ENCODE data around the gene PPP2R5B.

The PPP2R5B gene

DNA sequence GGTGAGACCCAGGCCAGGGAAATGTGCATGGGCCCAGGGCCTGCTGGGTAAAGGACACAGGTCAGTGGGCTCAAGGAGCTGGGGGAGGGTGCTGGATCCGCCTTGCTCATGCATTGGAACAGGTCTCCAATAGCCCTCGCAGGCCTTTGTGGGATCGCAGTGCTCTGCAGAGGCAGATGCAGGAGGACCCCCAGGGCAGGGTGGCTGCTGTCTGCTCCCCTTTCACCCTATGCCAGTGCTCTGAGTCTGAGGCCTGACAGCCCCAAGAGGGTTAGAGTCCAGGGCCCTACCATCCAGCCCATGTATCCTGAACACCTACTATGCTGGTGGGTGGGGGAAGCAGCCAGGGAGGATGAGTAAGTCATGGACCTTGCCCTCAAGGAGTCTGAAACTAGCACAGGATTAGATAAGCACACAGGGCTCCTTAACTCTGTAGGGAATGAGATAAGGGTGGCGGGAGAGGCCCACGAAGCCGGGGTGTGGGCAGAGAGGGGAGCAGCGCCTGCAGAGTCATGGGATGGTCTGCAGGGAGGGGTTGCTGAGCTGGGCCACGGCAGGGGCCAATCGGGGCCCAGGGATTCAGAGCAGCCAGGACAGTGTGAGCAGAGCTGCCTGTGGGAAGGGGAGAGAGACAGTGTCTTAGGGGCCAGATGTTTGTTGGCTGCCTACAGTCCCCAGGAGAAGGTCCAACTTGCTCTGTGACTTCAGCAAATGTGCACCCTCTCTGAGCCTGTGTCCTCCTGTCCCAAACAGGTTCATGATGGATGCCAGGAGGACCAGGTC, 35.6 kb upstream of the PPP2R5B start:
- DNase-seq = no peak

DNA sequence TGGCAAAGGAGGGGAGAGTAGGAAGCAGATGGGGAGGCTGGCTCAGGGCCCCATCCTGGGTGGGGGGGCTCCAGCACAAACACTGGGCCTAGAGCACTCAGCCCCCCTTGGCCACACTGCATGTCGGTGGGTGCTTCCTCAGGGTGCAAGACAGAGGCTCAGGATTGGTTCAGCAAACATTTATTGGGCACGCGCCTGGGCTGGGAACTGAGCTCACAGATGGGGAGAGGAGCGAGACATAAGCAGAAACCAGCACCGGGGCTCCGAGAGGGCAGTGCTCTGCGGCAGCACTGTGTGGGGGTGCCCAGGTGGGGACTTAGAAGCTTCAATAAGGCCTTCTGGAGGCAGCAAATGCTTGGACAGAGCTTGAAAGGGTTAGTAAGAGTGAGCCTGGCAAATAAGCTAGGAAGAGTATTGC, 34.0 kb upstream of the PPP2R5B start:
- DNase-seq = no peak

DNA sequence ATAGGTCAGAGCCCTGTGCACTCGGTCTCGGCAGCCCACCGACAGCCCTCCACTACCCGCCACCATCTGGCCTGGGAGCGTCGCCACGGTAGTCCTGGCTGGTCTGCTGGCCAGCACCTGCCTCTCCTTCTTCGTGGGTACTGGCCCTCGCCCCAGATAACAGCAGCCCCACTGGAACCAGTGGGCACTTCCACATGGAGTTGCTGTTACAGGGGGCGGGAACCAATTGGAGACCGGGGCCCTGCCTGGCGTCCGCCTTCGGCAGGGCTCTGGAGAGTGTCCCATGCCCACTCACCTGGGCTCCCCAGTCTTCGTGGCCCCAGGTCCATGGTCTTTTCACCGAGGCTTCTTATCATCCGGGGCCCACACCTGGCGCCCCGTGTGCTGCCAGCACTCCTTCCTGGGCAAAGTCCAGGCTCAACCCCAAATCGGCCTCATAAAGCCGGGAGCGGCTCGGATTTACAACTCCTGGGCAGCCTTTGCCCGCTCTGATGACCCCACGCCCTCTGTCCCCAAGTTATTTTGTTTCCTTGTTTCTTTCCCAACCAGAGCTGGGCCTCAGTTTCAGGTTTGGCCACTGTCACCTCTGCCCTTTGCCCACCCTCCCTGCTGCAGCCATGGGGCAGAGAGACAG, 33.2 kb upstream of the PPP2R5B start:
- no peak for DNase-seq

DNA sequence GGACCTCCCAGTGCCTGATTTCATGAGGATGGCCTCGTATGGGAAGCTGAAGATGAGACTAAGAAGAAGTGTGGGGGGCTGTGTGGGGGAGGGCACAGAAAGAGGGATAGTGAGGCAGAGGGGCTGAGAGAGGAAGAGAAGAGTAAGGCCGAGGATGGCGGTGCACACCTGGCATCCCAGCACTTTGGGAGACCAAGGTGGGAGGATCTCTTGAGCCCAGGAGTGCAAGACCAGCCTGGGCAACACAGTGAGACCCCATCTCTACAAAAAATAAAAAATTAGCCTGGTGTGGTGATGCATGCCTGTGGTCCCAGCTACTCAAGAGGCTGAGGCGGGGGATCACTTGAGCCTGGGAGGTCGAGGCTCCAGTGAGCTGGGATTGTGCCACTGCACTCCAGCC, 32.6 kb upstream of the PPP2R5B start:
- no peak for DNase-seq

DNA sequence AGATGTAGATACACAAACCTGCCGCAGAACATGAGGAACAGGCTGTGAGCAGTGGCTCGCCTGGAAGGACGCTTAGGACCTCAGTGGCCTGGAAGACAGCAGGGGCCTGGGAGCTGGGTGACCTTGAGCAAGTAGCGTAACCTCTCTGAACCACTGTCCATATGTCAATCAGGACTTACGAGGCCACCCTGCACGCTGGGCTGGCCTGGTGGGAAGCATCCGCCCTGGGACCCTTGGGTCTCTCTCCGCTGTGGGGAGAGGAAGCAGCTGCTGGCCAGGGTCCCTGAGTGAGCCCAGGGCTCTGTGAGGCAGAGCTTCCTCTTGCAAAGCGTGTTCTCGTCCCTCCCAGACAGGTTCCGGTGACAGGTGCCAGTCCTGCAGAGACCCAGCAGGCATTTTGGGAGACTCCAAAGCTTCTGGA, 32.1 kb upstream of the PPP2R5B start:
- no peak for DNase-seq

DNA sequence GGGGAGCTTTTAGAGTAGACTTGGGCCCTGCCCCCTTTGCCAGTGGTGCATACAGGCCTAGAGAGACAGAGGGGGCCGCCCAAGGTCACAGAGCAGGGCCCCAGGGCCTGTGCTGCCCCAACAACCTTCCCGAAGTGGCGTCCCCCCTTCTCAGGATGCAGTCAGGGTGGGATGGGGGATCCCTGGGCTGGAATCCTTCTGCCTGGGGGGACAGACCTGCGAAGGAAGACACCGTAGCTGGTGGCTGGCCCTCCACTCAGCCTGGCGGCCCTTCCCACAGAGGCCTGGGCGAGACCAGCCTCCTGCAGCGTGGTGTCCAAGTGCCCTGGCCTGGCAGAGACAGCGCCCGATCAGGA, 31.7 kb upstream of the PPP2R5B start:
- no peak for DNase-seq

DNA sequence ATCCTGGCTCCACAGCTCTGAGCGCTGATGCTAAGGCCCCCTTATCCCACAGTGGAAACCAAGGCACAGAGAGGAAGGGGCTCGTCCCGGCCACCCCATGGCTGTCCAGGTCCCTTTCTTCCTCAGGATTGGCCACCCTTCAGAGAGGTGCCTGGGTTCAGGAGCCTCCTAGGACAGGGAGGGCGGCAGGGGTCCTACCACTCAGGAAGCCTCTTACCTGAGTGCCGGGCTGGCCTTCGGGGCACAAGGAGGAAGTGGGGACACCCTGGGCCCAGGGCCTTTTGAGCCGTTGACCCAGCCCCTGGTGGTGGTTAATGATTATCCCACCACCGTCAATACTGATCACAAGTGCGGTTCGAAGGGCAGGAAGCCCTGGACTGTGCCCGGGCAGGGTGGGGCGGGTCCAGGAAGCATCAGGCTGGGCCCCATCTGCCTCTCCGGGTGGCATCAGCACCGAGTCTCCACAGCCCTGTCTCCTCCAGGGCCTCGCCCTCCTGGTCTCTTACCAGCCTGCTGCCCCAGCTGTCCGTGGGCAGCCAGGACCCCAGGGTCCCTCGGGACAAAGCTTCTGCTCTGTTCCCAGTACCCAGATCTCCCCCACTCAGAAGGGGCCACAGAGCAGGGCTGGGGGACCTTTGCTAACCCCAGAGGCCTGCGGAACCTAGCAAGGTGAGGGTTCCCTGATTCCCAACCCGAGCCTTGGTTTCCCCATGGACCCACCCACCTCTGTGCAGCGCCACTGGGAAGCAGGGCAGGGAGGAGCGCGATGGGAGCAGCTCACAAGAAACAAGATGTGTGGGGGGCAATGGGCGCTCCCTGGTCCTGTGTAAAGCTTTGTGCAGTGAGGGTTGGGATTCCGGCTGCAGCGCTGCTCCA, 31.1 kb upstream of the PPP2R5B start:
- DNase-seq = no peak

DNA sequence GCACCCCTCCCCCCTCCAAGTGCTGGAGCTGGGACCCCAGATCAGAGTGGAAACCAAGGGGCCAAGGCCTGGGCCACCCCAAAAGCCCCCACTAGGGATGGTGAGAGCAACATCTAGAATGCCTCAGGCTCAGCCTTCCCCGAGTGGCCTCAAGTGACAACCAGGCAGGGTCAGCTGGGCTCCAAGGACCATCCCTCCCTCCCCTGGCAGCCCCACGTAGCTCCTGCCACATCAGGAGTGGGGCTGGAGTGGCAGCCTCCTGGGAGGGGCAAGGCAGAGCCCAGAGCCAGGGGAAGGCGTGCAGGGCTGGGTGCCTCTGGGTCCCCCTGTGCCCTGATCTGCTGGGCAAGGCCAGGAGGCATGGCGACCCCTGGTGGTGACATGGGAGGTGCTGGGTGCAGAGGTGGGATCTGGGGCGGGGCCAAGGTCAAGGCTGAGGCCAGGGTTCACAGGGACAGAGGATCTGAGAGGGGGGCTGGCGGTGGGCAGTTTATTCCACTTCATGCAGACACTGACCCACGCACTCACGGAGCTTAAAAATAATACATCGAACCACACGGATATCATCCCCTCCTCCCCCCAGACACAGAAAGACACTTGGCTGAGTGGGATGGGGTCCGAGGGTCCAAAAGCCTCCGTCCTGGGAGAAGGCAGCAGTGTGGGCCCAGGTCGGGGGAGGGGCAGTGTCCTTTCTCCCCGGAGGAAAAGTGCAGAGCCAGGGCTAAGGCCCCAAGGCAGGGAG, 30.2 kb upstream of the PPP2R5B start:
- no peak for DNase-seq

DNA sequence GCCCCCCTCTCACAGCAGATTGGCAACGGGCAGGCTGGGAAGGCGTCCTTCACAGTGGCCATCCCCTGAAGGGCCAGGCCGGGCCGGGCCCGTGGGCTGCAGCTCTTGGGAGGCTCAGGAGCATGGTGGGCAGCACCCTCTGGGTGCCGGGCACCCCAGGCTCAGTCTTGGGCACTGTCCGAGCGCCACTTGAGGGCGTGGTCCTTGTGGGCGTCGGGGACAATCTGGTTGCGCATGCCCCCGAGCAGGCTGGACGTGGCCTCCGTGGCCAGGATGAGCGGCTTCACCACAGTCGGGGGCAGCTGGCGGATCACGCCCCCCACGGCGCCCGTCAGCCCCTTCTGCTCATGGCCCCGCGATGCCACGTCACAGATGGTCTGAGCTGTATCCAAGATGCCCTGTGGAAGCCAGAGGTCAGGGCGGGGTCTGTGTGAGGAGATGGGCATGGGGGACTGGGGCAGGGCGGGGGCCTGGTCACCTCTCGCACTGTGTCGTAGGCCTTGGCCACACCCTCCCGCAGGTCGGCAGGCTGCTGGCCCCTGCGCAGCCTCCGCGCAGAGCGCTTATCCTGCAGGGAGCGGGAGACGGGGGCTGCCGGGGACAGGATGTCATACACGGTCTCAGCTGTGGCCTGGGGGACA, 29.6 kb upstream of the PPP2R5B start:
- no peak for DNase-seq

DNA sequence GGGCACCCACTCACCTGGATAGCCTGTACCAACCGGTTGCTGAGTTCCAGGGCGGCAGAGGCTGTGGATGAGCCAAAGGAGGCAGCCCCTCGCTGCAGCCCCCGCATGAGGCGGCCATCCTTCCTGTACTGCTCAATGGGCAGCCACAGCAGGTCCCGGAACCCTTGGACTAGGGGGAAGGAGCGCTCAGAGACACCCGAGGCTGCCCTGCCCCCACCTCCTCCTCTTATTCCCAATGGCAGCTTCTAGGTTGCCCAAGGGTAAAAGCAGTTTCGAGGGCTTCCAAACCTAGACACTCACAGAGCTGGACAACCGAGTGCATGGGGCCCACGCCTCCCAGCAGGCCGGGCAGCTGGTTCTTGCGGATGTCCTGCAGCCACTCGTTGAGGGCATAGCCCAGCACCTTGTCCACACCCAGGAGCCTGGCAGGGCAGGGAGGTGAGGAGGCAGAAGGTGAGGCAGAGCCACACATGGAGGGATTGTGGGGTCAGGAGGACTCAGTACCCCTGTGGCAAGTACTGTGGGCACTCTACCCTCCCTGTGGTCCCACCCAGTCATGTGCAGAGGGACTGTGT, 28.0 kb upstream of the PPP2R5B start:
- no peak for DNase-seq

DNA sequence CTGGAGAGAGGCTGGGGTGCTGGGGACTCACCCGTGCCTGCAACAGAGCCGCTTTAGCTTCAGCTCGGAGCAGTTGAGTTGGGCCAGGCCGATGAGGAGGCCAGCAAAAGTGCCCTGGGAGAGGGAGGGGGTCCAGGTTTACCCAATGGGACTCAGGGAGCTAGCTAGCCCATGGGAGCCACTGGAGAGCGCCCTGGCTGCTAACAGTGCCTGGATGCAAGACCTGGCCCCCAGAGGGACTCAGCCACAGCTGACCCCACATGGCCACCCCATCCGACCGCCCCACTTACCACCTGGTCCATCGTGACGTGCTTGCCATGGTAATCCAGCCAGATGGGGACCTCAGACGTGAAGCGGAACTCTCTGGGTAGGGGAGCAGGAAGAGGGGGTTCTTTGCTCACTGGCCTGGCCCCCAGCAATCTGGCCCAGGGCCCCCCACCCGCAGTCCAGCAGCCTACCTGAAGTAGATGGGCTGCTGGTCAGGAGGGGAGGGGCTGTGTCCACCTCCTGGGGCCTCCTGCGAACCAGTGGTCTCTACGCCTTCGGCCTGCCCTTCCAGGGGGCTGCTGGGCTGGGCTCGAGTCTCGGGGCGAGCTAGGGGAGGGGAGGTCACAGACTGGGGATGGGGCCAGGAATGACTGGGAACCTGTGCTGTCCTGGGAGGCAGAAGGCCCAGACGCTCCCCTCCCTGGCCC, 27.0 kb upstream of the PPP2R5B start:
- DNase-seq = no peak

DNA sequence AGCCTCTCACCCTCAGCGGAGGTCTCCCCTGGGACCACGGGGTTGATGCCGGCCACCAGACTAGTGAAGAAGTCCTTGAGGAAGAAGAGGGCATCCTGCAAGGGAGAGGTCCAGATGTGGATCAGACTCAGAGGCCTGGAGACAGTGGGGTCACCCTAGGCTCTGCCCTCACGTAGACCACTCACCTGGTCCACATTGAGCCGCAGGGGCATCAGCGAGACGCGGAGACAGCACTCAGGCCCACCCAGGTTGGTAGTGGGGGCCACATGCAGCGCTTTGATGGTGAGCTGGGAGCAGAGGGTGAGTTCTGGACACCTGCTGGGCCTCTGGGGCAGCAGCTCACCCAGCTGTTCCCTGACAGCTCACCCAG, 26.4 kb upstream of the PPP2R5B start:
- no peak for DNase-seq

DNA sequence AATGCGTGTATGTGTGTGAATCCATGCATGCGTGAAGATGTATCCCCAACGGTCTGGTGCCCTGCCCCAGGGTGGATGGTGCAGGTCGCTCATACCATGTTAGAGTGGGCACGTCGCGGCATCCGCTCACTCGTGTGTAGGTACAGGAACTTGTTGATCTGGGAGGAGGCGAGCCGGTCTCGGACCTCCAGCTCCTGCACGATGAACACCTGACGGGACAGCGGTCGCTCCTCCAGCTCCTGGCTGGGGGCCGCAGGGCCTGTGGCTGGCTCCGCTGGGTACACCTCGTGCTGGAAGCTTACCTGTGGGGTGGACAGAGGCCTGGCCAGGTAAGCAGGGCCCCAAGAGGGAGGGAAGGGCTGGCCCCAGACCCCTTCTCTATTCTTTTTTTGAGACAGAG, 25.9 kb upstream of the PPP2R5B start:
- DNase-seq = no peak

DNA sequence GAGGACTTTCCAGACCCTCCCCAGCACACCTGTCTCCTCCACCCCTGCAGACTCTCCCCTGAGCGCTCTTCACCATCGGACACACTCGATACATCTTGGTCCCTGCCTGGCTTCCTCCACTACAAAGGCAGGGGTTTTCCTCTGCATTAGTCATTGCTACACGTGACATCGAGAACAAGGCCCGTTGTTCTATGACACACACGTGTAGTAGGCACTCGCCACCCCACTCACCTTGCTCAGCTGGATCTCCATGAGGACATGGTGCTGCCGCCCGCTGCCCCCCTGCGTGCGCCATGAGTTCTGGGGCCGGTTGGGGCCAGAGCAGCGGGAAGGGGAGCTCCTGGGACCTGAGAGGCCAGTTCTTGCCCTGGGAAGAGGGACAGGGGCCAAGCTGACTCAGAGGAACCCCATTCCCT, 24.2 kb upstream of the PPP2R5B start:
- no peak for DNase-seq

DNA sequence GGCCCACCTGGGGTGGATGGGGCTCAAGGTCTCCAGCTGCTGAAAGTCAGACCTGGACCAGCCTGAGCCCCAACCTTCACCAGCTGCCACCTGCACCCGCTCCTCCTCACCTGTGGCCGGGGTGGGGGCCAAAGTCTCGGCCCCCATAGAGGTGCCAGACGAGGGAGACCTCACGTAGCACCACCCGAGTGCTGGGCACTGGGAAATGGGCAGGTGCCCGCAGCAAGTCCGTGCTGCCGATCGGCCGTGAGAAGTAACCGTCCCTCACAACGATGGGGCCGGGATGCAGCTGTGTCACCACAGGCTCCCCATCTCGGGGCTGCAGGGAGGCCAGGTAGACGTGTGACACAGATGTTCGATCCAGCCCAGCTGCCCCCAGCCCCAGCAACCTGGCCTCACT, 23.7 kb upstream of the PPP2R5B start:
- DNase-seq = no peak

DNA sequence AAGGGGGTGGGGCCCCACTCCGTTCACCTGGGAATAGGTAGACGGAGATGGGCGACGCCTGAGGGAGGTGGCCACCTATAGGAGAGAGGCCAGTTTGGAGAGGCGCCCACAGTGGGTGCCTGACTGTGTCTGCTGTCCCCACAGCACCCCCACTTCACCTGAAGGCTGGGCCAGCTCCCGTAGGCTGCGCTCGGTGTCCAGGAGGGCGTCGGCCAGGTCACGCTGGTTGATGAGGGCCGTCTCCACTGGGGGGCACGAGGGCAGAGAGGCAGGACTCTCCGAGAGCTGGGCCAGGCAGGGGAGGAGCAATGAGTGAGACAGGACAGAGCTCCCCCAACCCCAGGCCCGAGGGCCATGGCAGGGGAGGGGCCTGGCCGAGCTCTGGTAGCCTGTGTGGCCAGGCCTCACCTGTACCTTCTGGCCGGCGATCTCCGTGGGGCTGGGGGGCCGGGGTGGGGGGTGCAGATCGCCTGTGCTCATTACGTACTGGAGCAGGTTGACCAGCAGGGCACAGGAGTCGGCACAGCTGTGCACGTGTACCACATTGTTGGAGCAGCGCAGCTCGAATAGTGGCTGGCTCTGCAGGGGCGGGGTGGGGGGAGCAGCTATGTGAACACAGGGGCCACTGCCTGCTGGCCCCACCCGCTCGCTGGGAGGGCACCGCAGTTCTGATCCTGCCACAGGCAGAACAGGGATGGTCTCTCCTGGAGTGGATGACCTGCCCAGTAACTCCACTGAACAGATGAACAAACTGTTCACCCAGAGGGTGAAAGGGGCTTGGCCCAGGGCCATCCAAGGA, 22.2 kb upstream of the PPP2R5B start:
- no peak for DNase-seq

DNA sequence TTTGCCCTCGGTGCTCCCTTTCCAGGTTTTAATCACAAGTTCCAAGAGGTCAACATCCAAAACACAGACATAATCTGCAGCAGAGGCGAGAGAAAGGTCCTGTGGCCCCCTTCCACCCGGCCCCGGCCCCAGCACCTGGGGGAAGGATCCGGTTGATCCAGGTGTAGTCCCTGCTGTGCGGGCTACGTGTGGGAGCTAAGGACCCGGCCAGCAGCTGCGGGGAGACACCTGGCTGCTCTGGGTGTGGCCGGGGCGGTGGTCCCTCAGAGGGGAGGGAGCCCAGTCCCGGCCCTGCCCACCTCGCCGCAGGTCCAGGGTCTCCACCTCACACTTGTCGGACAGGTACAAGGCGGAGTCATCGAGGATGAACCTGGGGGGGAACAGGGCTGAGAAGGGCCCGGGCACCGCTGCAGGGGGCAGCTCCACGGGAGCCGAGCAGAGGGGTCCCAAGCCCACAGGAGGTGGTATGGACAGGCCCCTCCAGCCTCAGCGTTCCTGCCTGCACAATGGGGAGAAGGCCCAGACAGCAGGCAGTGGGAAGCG, 21.1 kb upstream of the PPP2R5B start:
- no peak for DNase-seq

DNA sequence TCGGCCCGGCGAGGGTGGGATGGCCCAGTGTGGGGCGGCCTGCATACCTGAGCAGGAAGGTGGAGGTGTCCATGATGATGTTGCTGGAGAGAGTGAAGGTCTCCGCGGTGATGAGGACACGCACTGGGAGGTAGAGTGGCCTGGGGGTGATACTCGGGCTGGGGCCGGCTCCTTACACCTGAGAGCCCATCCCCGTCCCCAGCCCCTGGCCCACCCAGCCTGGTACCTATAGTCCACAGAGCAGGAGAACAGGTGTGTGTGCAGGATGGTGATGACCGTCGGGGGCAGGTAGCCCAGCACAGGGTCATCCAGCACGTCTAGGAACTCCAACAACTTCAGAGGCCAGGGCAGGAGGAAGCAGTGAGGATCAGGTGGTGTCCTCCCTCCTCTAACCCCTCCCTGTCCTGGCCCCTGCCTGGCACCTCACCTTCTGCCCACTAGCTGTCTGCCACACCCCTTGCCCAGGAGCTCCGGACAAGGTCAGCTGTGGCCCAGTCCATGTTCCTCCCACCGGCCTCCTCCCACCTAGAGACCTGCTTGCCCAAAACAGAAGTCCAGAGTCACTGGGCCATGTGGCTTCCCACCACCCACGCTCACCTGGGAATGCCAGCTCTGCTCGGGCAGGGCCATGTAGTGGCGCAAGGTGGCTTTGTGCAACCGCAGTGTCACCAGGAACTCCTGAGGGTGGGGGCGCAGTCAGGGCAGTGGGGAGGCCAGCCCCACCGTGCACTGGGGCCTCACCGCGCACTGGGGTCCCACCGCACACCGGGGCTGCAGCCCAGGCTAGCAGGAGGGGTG, 18.8 kb upstream of the PPP2R5B start:
- DNase-seq = no peak

DNA sequence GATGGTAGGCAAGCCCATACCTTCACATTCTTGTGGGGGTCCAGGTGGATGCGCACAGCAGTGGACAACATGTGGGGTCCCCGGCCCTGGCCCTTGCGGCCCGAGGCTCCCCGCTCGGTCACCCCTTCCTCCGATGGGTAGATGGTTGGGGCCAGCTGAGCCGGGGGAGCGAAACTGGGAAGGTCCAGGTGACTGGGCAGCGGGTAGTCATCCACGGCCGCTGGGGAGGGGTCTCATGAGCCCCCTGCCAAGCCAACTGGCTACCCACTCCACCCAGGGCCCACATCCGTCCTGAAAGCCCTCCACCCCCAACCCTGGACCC, 18.2 kb upstream of the PPP2R5B start:
- DNase-seq = no peak

DNA sequence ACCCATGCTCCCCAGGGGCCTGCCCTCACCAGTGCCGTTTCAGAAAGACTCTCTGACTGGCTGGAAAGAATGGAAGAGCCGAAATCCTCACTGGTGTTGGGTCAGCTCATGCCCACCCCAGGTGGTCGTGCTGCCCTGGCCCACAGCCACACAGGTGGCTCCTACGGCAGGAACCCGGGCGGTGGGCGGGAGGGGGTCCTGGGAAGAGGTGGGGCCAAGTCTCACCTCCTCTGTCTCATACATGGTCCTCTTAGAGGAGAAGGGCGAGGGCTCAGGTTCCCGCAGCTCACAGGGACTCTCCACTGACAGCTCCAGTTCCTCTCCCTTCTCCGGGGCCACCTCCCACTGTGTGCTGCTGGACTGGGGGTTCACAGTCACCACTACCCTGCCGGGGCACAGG, 15.7 kb upstream of the PPP2R5B start:
- no peak for DNase-seq

All from NCI-H1048 (cell line).